Glomerular visceral epithelial cell (primary cell): ENCODE measurements around the gene SLC26A6.

Source experiments
- DNase-seq: peaks from one replicate; pipeline ENCODE4 v3.0.0-alpha.2; 2016; ENCODE audit errors: extremely low spot score

The SLC26A6 gene

GRCh38 chr3:48661501-48662144 is 26.4 kb upstream of the SLC26A6 start:
- peak; percentile 65 for DNase-seq

GRCh38 chr3:48660800-48661400 is 25.6 kb upstream of the SLC26A6 start:
- no peak for DNase-seq

GRCh38 chr3:48656841-48657281 is 21.6 kb upstream of the SLC26A6 start:
- no peak for DNase-seq

GRCh38 chr3:48656061-48656840 is 21.0 kb upstream of the SLC26A6 start:
- DNase-seq: peak; percentile 62

- no peak for DNase-seq
Observed at GRCh38 chr3:48655606-48656005, 20.3 kb upstream of the SLC26A6 start.

- no peak for DNase-seq
Observed at GRCh38 chr3:48655063-48655462, 19.8 kb upstream of the SLC26A6 start.

GRCh38 chr3:48652923-48653715 is 17.9 kb upstream of the SLC26A6 start:
- peak; percentile 16 for DNase-seq

- DNase-seq: no peak
Observed at GRCh38 chr3:48651771-48652170, 16.5 kb upstream of the SLC26A6 start.

- no peak for DNase-seq
Observed at GRCh38 chr3:48650723-48651122, 15.5 kb upstream of the SLC26A6 start.

GRCh38 chr3:48648188-48648850 is 13.1 kb upstream of the SLC26A6 start:
- DNase-seq: no peak

GRCh38 chr3:48647714-48648113 is 12.5 kb upstream of the SLC26A6 start:
- no peak for DNase-seq

GRCh38 chr3:48644898-48645760 is 9.9 kb upstream of the SLC26A6 start:
- DNase-seq: no peak

GRCh38 chr3:48642605-48643004 is 7.3 kb upstream of the SLC26A6 start:
- DNase-seq: no peak

GRCh38 chr3:48641396-48641795 is 6.1 kb upstream of the SLC26A6 start:
- DNase-seq: no peak

- DNase-seq: no peak
Observed at GRCh38 chr3:48639944-48640606, 4.8 kb upstream of the SLC26A6 start.

- DNase-seq: no peak
Observed at GRCh38 chr3:48637305-48637704, 2.0 kb upstream of the SLC26A6 start.

GRCh38 chr3:48636149-48636655 is 941 bp upstream of the SLC26A6 start:
- no peak for DNase-seq

- DNase-seq: peak; percentile 67
Observed at GRCh38 chr3:48634661-48635221, 520 bp downstream of the SLC26A6 start.

GRCh38 chr3:48633743-48634142 is 1.5 kb downstream of the SLC26A6 start:
- no peak for DNase-seq
